DND-41 (cell line): Measurements from ENCODE around the gene CHRNB2.
A peak's percentile ranks its signal among the peaks of the same experiment; 100 is the strongest.

Source experiments
- CTCF ChIP-seq: IDR thresholded peaks from 2 replicates; pipeline ENCODE4 v1.5.1; 2012; ENCODE audit warnings: borderline replicate concordance, low read length, moderate library complexity, mild to moderate bottlenecking; ENCODE audit not compliant: poor library complexity, severe bottlenecking; ENCODE audit errors: extremely low read depth
- EZH2 ChIP-seq: IDR thresholded peaks from 3 replicates; pipeline ENCODE4 v1.6.1; 2012; ENCODE audit warnings: borderline replicate concordance, low read depth, mild to moderate bottlenecking, moderate library complexity, low read length, inconsistent platforms; ENCODE audit not compliant: severe bottlenecking

- TF ChIP-seq CTCF (peak; percentile 9), EZH2 (no peak)
These were observed 9.4 kb upstream of the CHRNB2 start, which contains the start of gene UBE2Q1 for GRCh38 chr1:154557939-154558719.
